GM18520 (cell line): Measurements from ENCODE around the gene NECAB3.

ENCODE experiments used
- ATAC-seq: cut with Tn5 transposase; IDR thresholded peaks from one replicate; pipeline ENCODE4 v1.9.1; 2021; ENCODE audit not compliant: unreplicated experiment

The NECAB3 gene

DNA sequence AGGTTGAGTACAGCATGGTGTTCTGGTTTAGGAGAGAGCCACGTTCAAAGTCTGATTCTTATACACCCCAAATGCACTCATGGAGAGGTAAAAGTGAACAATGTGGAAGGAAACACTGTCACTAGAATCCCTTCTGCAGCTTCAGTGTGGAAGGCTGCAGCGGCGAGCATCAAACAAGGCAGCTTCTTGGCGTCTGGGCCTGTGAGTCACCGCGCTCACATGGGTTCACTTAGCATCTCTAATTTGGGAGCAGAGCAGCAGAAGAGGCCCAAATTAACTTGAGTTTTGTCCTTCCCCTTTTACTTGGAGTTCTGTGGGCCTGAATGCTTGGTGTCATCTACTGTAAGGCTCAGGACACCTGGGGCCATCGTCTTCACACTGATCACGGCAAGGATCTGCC lies 22.9 kb upstream of the NECAB3 start:
- ATAC-seq = no peak

DNA sequence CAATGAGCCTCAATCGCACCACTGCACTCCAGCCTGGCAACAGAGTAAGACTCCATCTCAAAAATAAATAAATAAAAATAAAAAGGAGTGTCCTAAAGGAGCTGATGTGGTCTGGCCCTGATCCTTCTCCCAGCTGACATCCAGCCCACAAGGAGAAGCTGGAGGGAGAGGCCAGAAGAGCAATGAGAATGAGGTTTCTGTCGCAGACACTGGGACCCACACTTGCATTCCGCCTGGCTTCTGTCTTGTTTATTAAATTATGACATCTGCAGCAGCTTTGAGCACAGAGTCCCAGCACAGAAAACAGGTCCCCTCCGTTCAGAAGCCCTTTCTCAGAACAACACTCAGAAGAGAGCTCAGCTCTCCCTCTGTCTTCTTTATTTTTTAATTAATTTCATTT lies 22.2 kb upstream of the NECAB3 start:
- ATAC-seq = no peak

DNA sequence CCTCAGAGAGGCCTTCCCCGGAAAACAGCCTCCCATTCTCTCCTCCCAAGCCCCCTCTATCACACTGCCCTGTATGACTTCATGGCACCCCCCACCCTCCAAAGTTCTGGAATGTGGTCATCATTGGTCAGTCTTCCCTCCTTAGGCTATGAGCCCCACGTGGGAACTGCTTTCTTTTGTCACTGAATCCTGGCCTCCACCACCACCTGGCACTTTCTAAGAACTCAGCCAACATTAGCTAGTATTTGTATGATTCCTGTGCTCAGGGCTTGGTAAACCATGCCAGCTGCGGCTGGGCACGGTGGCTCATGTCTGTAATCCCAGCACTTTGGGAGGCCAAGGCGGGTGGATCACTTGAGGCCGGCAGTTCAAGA lies 20.4 kb upstream of the NECAB3 start:
- no peak for ATAC-seq

DNA sequence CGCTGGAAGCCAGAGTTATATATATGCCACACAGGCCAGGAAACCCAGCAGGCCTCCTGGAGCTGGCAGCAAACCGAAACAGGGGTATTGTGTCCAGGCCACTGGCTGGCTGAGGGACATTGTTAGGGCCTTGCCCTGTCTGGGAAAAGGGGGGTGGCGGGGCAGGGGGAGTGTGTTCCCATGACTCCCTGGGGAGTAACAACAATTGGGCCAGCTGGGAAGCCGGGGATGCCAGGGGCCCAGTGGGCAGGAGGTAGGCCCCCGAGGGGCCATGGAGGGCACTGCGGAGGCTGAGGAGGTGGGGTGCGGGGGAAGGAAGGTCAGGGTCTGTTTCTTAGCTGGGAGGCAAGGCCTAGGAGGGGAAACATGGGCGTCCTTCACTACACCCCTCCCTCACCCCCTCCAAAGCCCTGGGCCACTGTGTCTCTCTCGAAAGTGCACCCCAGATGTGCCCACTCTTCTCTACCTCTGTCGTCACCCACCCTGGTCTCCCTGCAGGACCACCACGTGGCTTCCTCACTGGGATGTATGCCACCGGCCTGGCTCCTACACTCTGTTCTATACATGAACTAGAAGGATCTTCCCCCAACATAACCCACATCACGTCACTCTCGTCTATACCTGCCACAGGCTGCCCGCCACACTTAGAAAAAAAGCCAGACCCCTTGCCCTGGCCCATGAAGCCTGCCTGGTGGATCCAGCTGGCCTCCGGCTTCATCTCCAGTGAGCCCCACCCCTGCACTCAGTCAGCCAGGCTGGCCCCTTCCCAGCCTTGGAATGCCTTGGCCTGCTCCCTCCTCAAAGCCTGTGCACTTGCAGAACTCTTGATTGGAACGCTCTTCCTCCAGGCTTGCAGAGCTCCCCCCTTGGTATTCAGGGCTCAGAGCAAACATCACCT lies 19.8 kb upstream of the NECAB3 start:
- no peak for ATAC-seq

DNA sequence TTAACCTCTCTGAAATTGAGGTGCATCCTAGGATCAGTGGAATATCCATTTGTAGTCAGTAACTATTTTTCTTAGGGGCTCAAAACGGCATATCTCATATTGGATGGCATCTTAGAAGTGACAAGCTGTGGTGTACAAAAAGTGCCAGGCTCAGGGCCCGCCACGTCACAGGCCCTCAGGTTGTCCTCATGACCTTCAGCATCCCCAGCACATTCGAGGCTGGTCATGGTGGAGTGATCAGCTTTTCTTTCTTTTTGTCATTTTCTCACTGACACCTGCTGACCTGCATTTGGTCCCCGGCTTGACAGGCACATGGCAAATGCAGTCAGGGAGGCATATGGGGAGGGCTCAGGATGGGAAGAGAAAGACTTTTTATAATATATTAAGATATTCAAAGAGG lies 19.1 kb upstream of the NECAB3 start:
- ATAC-seq = no peak

DNA sequence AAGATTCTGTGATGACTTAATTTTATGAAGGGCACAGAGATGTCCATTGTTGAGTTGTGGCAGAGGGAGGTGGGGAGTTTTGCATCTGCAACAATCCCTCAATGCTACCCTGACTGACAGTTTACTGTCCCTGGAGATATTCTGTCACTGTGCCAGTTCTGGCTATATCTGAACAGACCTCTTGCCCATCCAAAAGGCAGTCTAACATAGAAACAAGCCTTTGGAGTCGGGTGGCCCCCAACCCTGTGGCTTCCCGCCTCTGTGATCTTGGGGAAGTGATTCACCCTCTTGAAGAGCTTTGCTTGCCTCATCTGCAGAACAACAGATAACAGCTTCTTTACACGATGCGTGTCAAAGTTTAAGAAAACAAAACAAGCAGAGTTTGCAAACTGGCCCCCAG lies 15.7 kb upstream of the NECAB3 start:
- ATAC-seq = no peak

DNA sequence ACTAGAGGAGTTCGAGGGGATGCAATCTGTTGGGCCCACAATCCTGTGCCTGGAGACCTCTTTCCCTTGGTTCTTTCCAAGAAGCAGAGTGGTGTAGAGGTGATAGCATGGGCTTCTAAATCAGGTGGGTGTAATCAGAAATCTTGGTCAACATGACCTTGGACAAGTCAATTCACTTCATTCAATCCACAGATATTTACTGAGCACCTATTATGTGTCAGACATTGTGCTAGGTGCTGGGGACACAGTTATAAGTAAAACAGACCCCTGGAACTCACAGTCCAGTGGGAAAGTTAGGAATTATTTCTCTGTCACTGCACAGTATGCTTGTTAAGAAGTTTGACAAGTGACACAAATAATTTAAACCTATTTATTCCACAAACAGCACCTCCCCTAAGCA lies 15.3 kb upstream of the NECAB3 start:
- ATAC-seq = no peak

DNA sequence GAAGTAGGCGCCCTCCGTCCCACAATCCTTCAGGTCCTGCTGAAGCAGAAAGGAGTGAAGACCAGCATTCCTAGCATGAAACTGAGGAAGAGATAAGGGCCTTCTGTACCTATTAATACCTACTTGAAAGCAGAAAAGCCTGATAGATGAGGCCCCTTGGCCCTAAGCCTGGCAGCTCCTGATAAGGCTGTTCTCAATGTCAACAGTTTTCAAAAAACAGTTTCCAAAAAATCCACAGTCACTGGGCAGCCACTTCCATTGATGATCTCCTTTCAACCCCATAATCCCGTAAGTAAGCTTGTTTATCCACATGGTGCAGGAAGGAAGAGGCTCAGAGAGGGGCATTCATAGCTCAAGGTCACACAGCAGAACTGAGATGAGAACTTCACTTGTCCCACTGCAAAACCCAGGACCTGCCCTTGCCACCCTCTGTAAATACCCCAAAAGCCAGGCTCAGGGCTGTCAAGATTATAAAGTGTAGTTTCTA lies 14.8 kb upstream of the NECAB3 start:
- ATAC-seq = no peak

DNA sequence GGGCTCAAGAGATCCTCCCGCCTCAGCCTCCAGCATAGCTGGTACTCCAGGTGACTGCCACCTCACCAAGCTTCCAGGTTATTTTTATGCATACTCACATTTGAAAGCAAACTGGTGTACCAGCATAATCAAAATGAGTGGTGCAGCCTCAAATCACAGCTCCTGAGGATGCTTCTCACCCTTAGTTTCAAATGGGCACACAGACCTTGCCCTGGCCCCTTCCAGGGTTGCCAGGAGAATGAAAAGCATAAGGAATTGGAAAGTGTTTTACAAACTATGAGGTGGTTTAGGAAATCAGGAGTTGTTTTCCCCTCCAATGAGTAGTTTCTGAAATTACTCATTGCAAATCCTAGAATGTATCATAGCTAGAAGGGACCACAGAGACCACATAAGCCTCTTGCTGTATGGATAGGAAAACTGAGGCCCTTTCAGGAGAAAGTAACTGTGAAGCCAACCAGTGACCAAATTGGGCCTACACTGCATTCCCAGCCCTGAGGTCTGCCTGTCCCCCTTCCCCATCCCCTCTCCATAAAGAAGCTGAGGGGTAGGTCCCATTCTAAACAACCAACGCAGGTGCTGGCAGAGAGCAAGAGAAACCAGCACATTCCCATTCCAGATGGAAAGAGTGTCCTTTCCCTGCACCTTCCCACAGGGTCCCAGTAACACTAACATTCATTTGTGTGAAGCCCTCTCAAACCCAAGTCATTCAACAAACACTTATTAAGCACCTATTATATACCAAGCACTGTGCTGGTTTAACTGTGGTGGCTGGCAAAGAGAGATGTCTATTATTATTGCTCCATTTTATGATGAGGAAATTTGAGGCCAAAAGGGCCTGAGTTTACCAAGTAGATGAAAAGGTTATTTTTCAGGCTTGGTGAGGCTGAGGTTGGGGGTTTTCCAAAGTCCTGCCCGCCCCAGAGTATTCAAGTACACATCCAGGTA lies 14.0 kb upstream of the NECAB3 start:
- no peak for ATAC-seq

DNA sequence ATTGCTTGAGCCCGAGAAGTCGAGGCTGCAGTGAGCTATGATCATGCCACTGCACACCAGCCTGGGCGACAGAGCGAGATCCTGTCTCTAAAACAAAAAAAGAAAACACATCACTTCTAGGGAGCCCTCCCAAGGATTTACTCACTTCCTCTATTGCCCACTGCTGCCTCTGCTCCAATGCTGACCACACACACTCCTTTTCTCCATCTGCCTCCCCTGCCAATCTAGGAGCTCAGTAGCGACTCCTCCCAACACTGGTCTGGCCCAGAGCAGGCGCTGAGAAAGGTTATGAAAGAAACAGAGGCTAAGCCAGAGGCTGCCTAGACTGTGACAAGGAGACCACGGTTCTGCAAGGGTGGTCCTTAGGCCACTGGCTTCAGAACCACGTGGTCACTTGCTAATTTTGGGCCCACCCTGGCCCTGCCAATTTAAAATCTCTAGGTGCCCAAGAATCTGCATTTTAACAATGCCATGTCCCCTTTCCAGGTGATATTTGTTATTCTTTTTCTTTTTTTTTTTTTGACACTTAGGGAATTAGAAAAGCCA lies 13.2 kb upstream of the NECAB3 start:
- ATAC-seq = no peak

DNA sequence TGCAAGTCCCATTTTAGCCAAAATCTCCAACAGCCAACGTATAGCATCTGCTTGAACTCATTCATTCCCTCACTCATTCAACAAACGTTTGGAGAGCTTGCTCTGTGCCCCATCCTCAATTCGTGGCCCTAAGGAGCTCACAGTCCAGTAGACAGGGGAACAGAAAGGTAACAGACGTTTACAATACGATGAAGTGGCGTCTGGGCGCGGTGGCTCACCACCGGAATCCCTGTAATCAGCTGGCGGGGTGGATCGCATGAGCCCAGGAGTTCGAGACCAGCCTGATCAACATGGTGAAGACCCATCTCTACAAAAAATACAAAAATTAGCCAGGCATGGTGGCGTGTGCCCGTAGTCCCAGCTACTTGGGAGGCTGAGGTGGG lies 12.7 kb upstream of the NECAB3 start:
- ATAC-seq = no peak

DNA sequence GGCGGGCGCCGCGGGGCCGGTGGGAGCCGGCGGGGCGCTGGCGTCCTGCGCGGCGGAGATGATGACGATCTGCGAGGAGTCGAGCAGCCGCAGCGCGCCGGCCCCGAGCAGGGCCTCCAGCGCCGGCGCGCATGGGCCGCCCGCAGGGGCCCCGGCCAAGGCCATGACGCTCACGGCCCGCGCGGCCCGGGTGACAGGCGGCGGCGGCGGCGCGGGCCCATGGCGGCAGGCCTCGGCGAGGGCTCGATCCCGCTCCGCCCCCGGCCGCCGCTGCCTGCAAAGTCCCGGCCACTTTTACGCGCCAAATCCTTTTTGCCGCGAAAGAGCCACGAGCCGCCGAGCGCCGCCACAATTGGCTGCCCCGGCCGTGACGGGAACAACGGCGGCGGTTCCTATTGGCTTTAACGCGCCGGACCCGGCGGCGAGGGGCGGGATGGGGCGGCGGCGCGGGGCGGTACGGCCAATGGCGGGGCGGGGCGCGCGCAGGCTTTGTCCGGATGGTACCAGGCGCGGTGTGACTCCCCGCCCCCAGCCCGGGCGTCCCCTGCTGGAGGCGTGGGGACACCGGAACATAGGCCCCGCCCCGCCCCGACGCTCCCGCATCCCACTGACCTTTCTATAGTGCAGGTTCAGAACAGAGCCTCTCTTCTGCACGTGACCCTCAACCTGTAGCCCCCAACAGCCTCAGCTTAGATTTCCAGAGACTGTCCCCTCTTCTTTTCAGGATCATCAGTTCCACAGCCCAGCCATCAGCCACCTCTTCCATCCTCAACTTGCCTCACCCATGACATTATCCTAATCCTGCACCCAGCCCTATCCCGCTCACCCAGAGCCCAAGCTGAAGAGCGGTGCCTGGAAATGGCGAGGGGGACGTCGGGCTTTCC lies 12.1 kb upstream of the NECAB3 start, which contains the start of gene E2F1:
TSS of gene E2F1 (minus strand) at position 286 of the 884 bp plus-strand sequence. CDS start at position 165, 121 bp downstream.
- peak; percentile 77 for ATAC-seq

DNA sequence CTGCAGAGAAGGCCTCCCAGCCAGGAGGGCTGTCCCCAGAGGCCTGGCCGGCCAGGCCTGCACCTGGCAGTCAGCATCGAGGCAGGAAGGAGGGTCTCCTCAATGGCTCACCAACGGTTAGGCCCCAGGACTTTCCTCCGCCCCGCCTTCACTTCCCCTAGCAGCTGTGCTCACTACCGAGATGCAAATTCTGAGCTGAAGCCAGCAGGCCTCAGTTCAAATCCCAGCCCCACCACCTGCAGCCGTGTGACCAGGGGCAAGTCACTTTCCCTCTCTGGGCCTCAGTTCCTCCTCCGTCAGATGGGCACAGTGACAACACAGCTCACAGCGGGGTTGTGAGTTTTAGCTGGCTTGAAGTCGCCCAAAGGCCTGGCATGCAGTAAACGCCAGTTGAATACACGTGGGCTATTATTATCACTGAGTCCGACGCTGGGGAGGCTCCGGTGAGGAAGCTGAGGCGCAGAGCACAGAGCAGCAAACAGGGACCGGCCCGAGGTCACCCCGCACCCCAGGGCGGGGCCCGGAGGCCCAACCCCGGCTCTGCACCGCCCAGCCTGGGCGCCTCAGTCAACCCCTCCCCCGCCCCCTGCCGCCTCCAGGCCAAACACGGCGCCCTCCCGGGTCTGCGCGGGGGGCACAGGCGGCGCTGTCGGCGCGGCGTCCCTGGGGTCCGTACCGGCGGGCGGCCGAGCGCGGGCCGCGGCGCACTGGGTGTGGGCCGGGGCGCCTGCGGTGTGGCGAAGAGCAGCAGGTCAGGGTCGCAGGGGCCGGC lies 11.3 kb upstream of the NECAB3 start:
- ATAC-seq = peak; percentile 16

DNA sequence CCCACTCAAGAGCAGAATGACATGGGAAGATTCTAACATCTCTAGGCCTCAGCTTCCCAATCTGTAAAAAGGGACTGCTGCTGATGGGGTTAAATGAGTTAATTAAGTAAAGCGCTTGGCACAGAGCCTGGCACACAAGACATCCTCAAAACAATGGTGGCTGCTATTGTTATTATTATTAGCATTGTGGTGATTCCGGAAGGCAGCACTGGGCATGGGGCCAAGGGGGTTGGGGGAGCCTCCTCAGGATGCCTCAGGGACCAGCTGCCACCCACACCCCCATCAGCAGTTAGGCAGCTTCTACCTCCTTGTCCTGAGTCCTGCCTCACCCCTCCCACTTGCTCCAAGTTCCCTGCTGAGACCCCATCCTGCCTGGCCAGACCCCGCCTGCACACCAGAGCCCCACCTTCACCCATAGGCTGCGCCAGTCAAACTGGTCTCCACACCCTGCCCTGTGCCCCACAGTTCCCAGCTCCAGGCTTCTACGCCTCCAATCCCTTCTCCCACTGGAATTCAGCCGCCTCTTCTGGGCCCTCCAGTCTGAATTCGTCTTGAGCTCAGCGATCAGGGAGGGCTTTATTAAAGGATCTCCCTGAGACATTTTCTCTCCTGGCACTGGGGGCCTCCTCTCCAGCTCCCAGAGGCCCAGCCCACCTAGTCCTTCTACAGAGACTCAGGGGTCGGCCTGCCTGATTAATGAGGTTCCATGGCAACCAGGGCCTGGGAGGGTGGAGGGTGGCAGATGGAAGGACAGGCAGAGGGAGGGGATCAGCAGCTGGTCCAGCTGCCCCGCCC lies 10.5 kb upstream of the NECAB3 start:
- no peak for ATAC-seq

DNA sequence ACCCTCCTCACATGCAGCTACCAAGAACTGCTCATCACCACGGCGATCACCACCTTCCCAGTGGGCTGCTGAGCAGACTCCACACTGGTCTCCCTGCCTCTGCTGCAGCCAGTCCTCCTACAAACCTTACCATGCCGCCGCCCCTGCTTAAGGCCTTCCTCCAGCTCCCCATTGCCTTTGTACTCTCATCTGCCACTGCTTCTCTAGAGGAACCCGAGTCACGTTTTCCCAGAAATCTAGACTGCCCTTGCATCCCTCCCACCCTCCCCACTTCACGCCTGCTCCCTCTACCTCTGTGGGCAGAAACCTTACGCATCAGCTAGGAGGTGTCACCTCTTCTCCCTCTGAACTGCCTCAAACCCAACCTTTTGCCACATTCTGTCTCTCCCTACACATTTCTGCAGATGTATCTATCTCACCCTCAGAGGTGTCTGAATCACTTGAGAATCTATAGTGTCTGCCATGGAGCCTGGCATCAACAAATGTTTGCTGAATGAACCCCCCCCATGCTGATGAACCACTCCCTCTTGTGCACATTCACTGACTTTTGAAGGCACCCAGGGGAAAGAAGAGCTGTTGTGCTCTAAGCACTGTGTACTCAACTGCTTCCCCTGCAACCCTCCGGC lies 7.6 kb upstream of the NECAB3 start:
- no peak for ATAC-seq

DNA sequence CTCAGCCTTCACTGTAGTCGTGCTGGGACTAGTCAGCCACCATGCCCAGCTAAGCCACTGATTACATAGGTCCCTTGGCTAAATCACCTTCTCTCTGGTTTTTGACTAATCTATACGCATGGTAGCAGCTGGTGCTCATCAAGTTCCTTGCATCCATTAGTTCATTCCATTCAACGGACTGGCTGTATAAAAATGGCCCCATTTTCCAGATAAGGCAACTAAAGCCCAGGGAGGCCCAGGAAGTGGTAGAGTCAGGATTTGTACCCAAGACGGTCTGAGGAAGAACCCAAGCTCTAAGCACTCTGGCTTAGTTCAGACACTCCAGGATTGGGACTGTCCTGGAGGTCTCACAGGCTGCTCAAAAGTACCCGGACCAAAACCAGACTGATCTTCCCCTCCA lies 7.1 kb upstream of the NECAB3 start:
- ATAC-seq = no peak

DNA sequence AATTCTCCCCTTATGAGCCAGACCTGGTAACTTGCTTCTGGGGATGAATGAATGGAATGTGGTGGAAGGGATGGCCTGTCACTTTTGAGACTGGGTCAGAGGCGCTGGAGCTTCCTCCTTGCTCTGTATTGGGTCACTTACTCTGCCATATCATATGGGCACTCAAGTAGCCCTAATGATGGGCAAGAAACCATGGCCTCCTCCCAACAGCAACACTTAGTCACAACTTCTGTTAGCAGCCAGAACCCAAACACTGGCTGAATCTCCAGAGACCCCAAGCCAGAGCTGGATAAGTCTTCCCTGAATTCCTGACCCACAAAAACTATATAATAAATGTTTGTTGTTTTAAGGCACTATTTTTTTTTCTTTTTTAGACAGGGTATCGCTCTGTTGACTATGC lies 6.5 kb upstream of the NECAB3 start:
- ATAC-seq = no peak

DNA sequence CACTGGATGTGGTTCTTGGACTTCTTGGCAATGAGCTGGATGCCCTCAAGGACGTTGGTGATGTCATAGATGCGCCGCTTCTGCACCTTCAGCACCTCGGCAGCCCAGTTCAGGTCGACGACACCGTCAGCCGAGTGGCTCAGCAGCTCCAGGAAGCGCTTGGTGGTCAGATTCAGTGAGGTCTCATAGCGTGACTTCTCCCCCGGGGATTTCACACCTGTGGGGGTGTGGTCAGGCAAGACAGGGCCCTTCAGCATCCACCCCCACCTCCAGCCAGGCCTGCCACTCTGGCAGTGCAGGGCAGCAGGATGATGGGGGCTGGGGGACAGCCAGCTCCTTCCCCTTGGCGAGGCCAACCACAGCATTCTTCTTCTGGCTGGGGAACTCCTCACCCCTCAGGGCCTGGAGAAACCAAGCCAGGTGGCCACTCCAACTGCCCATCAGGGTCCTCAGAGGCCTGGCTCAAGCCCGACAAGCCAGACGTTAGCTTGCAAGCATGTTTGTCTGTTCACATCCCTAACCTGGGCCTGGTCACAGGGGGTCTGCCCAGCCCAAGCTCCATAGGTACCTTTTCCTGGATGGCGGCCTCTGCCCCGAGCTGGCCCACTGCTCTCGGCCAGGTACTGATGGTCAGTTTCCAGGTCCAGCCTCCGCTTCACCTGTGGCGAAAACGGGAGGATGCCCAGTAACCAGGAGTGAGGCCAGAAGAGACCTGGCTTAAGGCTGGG lies 5.7 kb upstream of the NECAB3 start:
- no peak for ATAC-seq
